HepG2 (cell line): ENCODE results near the gene ACAN. TPM values are rescaled to one million over a fixed set of nuclear protein-coding genes. Genes with fewer than 3 reads are reported as not detected.

Experiments
- ATAC-seq: fragments of 200-7000 bp; cut with Tn5 transposase; 3 replicates; pipeline ENCODE4 v1.9.1; 2020; ENCODE audit warnings: mild to moderate bottlenecking, moderate library complexity
- BruUV-seq: library from RNA; stranded (reverse); fragments of 400-500 nt; replicated peaks from 2 replicates; lab custom pipeline; 2021; lab: Mats Ljungman, UMichigan
- CTCF ChIA-PET: fragments of 300-600 bp; formaldehyde crosslinking; extraction: SDS; loops from one replicate; lab custom pipeline; 2021; ENCODE audit warnings: low total read pairs, inconsistent platforms, low intra/inter-chr PET ratio; lab: Yijun Ruan, JAX
- POLR2A ChIA-PET: fragments of 350-600 bp; sonication (Branson Sonifier 250); formaldehyde crosslinking; loops from one replicate; lab custom pipeline; 2020; ENCODE audit warnings: antibody characterized with exemption, inconsistent platforms; lab: Yijun Ruan, JAX
- DNase-seq: peaks from one replicate; pipeline ENCODE4 v3.0.0-alpha.2; 2015; ENCODE audit warnings: low spot score
- FAIRE-seq: peaks from 3 replicates; lab custom pipeline; 2011; peaks lifted over from hg19 to GRCh38; lab: Jason Lieb, UNC
- H2AFZ ChIP-seq: one replicate; pipeline ENCODE4 v1.6.1; 2011; ENCODE audit warnings: low read length, inconsistent platforms
- H3K27ac ChIP-seq: fragments of 300-600 bp; 3 replicates; pipeline ENCODE4 v1.8.0; 2011; ENCODE audit warnings: mixed run types, mild to moderate bottlenecking, mixed read lengths, low read length, inconsistent platforms; ENCODE audit not compliant: insufficient read depth; ENCODE audit errors: extremely low read length
- H3K27me3 ChIP-seq, 2 experiments: fragments of 200-600 bp in 1 of 2; 2 replicates in 1 of 2; 3 replicates in 1 of 2; pipeline versions ENCODE4 v1.6.0 to v1.8.0; 2011; ENCODE audit warnings: low read length in 2 of 2, mild to moderate bottlenecking in 2 of 2, moderate library complexity in 2 of 2, inconsistent platforms in 1 of 2; ENCODE audit not compliant: insufficient read depth in 2 of 2, control insufficient read depth in 1 of 2
- H3K36me3 ChIP-seq, 2 experiments: fragments of 200-600 bp in 1 of 2; replicated peaks in 1 of 2; 2 replicates in 1 of 2; 3 replicates in 1 of 2; pipeline versions ENCODE4 v1.5.1 to v1.8.0; 2011; ENCODE audit warnings: low read length in 2 of 2, inconsistent platforms in 1 of 2; ENCODE audit not compliant: insufficient read depth in 2 of 2, control insufficient read depth in 1 of 2
- H3K4me1 ChIP-seq: 2 replicates; pipeline ENCODE4 v1.5.1; 2012; ENCODE audit warnings: low read length, inconsistent platforms; ENCODE audit not compliant: insufficient read depth
- H3K4me2 ChIP-seq: 2 replicates; pipeline ENCODE4 v1.6.0; 2011; ENCODE audit warnings: low read depth, low read length, inconsistent platforms
- H3K4me3 ChIP-seq, 3 experiments: fragments of 200-600 bp in 1 of 3; sonication (generic), shearing (Covaris generic) in 1 of 3; replicated peaks in 1 of 3; 2 replicates each; pipeline ENCODE4 v1.5.1; 2011 to 2016; ENCODE audit warnings: low read length in 3 of 3, inconsistent platforms in 2 of 3, low read depth in 2 of 3, mild to moderate bottlenecking in 2 of 3, control low read depth in 1 of 3, mixed read lengths in 1 of 3; ENCODE audit not compliant: insufficient read depth in 1 of 3
- H3K79me2 ChIP-seq: one replicate; pipeline ENCODE4 v1.6.1; 2011; ENCODE audit warnings: low read length, inconsistent platforms; ENCODE audit not compliant: insufficient read depth
- H3K9ac ChIP-seq: 2 replicates; pipeline ENCODE4 v1.6.0; 2011; ENCODE audit warnings: mild to moderate bottlenecking, low read depth, low read length, inconsistent platforms; ENCODE audit not compliant: insufficient read depth
- H3K9me3 ChIP-seq: 2 replicates; pipeline ENCODE4 v1.5.1; 2012; ENCODE audit warnings: mild to moderate bottlenecking, low read length
- H4K20me1 ChIP-seq: 2 replicates; pipeline ENCODE4 v1.6.0; 2011; ENCODE audit warnings: inconsistent platforms, mild to moderate bottlenecking, low read length, moderate library complexity; ENCODE audit not compliant: insufficient read depth
- ZNF180 ChIP-seq: sonication (generic); formaldehyde crosslinking; IDR thresholded peaks from 2 replicates; pipeline ENCODE4 v1.4.0; 2020; ENCODE audit warnings: low read depth, missing genetic modification reagents, borderline replicate concordance
- WGBS: methylation state at CpG from one replicate; pipeline ENCODE4 v1.1.6; 2017; ENCODE audit warnings: low lambda C conversion rate; 5-methylcytosine and 5-hydroxymethylcytosine counted together
- in situ Hi-C: cut with HindIII; loops from 2 replicates; pipeline ENCODE4 v1.10.0; 2017; ENCODE audit warnings: low pct_unique_long_range_greater_than_20kb; ENCODE audit not compliant: extremely low pct_ligation_motif_present
- intact Hi-C: fragments of 100-400 bp; cut with micrococcal nuclease; formaldehyde crosslinking; loops from one replicate; pipeline ENCODE4 v1.10.0; 2022; ENCODE audit not compliant: unreplicated experiment
- polyA plus RNA-seq, 8 experiments: library from polyadenylated mRNA; depleted of rRNA in 3 of 8; stranded (reverse) in 7 of 8; unstranded in 1 of 8; fragments of >200 nt; fragmentation: Illumina TruSeq in 4 of 8; extraction: Trizol in 4 of 8; gene quantifications; 2 replicates each; pipeline versions ENCODE4 v1.2.1 to v1.2.3, GENCODE V29; 2011 to 2016; ENCODE audit warnings: low read depth in 4 of 8, missing spikeins in 1 of 8, mixed read lengths in 1 of 8; ENCODE audit not compliant: insufficient read depth in 1 of 8
- total RNA-seq, 5 experiments: library from RNA; depleted of rRNA; stranded (reverse); fragments of >200 nt; fragmentation: Illumina TruSeq; extraction: Trizol; gene quantifications; 2 replicates each; pipeline ENCODE4 v1.2.3, GENCODE V29; 2016; ENCODE audit warnings: low read depth in 1 of 5
- TF ChIP-seq, protein P1 (sequence below): sonication (generic); formaldehyde crosslinking; IDR thresholded peaks from 2 replicates; pipeline ENCODE4 v1.4.0; 2020; ENCODE audit warnings: mild to moderate bottlenecking, missing genetic modification reagents, borderline replicate concordance
- TF ChIP-seq, protein P2 (sequence below): sonication (generic); formaldehyde crosslinking; IDR thresholded peaks from 2 replicates; pipeline ENCODE4 v1.4.0; 2020; ENCODE audit warnings: missing genetic modification reagents, borderline replicate concordance
- TF ChIP-seq, protein P3 (sequence below): sonication (generic); formaldehyde crosslinking; IDR thresholded peaks from 2 replicates; pipeline ENCODE4 v1.4.0; 2020; ENCODE audit warnings: missing genetic modification reagents, borderline replicate concordance

ACAN gene
- total and polyA plus RNA-seq, 2 of the 13 experiments (the other 11 are each of a cell fraction or from before 2014, with no cell fraction given): not detected

GRCh38 chr15:88794001-88794400 is 9.2 kb upstream of the ACAN start:
- no peaks in the 10 kb centered on the region for H3K4me1 ChIP-seq
- H3K9ac ChIP-seq: no peak overlapping the region
- H3K4me2 ChIP-seq: no peak overlapping the region
- POLR2A ChIA-PET: no interaction called here
- H3K79me2 ChIP-seq: no peaks in the 10 kb centered on the region
- no peak for DNase-seq
- in situ Hi-C loops: no loop called here
- no peak overlapping the region for H3K4me3 ChIP-seq
- WGBS: 41% methylated on average over 3 of the region's 5 CpGs
- CTCF ChIA-PET: no interaction called here
- TF ChIP-seq, protein P1, sequence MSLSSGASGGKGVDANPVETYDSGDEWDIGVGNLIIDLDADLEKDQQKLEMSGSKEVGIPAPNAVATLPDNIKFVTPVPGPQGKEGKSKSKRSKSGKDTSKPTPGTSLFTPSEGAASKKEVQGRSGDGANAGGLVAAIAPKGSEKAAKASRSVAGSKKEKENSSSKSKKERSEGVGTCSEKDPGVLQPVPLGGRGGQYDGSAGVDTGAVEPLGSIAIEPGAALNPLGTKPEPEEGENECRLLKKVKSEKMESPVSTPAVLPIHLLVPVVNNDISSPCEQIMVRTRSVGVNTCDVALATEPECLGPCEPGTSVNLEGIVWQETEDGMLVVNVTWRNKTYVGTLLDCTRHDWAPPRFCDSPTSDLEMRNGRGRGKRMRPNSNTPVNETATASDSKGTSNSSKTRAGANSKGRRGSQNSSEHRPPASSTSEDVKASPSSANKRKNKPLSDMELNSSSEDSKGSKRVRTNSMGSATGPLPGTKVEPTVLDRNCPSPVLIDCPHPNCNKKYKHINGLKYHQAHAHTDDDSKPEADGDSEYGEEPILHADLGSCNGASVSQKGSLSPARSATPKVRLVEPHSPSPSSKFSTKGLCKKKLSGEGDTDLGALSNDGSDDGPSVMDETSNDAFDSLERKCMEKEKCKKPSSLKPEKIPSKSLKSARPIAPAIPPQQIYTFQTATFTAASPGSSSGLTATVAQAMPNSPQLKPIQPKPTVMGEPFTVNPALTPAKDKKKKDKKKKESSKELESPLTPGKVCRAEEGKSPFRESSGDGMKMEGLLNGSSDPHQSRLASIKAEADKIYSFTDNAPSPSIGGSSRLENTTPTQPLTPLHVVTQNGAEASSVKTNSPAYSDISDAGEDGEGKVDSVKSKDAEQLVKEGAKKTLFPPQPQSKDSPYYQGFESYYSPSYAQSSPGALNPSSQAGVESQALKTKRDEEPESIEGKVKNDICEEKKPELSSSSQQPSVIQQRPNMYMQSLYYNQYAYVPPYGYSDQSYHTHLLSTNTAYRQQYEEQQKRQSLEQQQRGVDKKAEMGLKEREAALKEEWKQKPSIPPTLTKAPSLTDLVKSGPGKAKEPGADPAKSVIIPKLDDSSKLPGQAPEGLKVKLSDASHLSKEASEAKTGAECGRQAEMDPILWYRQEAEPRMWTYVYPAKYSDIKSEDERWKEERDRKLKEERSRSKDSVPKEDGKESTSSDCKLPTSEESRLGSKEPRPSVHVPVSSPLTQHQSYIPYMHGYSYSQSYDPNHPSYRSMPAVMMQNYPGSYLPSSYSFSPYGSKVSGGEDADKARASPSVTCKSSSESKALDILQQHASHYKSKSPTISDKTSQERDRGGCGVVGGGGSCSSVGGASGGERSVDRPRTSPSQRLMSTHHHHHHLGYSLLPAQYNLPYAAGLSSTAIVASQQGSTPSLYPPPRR (CRISPR knock-in tag): no peak
- TF ChIP-seq, protein P2, sequence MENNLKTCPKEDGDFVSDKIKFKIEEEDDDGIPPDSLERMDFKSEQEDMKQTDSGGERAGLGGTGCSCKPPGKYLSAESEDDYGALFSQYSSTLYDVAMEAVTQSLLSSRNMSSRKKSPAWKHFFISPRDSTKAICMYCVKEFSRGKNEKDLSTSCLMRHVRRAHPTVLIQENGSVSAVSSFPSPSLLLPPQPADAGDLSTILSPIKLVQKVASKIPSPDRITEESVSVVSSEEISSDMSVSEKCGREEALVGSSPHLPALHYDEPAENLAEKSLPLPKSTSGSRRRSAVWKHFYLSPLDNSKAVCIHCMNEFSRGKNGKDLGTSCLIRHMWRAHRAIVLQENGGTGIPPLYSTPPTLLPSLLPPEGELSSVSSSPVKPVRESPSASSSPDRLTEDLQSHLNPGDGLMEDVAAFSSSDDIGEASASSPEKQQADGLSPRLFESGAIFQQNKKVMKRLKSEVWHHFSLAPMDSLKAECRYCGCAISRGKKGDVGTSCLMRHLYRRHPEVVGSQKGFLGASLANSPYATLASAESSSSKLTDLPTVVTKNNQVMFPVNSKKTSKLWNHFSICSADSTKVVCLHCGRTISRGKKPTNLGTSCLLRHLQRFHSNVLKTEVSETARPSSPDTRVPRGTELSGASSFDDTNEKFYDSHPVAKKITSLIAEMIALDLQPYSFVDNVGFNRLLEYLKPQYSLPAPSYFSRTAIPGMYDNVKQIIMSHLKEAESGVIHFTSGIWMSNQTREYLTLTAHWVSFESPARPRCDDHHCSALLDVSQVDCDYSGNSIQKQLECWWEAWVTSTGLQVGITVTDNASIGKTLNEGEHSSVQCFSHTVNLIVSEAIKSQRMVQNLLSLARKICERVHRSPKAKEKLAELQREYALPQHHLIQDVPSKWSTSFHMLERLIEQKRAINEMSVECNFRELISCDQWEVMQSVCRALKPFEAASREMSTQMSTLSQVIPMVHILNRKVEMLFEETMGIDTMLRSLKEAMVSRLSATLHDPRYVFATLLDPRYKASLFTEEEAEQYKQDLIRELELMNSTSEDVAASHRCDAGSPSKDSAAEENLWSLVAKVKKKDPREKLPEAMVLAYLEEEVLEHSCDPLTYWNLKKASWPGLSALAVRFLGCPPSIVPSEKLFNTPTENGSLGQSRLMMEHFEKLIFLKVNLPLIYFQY (CRISPR knock-in tag): no peak
- TF ChIP-seq, protein P3, sequence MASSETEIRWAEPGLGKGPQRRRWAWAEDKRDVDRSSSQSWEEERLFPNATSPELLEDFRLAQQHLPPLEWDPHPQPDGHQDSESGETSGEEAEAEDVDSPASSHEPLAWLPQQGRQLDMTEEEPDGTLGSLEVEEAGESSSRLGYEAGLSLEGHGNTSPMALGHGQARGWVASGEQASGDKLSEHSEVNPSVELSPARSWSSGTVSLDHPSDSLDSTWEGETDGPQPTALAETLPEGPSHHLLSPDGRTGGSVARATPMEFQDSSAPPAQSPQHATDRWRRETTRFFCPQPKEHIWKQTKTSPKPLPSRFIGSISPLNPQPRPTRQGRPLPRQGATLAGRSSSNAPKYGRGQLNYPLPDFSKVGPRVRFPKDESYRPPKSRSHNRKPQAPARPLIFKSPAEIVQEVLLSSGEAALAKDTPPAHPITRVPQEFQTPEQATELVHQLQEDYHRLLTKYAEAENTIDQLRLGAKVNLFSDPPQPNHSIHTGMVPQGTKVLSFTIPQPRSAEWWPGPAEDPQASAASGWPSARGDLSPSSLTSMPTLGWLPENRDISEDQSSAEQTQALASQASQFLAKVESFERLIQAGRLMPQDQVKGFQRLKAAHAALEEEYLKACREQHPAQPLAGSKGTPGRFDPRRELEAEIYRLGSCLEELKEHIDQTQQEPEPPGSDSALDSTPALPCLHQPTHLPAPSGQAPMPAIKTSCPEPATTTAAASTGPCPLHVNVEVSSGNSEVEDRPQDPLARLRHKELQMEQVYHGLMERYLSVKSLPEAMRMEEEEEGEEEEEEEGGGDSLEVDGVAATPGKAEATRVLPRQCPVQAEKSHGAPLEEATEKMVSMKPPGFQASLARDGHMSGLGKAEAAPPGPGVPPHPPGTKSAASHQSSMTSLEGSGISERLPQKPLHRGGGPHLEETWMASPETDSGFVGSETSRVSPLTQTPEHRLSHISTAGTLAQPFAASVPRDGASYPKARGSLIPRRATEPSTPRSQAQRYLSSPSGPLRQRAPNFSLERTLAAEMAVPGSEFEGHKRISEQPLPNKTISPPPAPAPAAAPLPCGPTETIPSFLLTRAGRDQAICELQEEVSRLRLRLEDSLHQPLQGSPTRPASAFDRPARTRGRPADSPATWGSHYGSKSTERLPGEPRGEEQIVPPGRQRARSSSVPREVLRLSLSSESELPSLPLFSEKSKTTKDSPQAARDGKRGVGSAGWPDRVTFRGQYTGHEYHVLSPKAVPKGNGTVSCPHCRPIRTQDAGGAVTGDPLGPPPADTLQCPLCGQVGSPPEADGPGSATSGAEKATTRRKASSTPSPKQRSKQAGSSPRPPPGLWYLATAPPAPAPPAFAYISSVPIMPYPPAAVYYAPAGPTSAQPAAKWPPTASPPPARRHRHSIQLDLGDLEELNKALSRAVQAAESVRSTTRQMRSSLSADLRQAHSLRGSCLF: no peak
- TF ChIP-seq ZNF180: no peak
- BruUV-seq: no TSS peak
- no peaks in the 10 kb centered on the region for H3K36me3 ChIP-seq
- ATAC-seq: no peak
- H2AFZ ChIP-seq: no peak overlapping the region
- intact Hi-C loops: no loop called here
- H3K9me3 ChIP-seq: no peaks in the 10 kb centered on the region
- FAIRE-seq: no peak
- no peaks in the 10 kb centered on the region for H4K20me1 ChIP-seq
- peaks cover 0 to 23% of the 10 kb centered on the region in 2 experiments; a peak in 4 of 5 replicates for H3K27me3 ChIP-seq
- H3K27ac ChIP-seq: no peak overlapping the region
